GM19452 (cell line): ENCODE measurements around the gene GSE1.

Experiments used
- ATAC-seq: cut with Tn5 transposase; IDR thresholded peaks from one replicate; pipeline ENCODE4 v1.9.1; 2021; ENCODE audit not compliant: unreplicated experiment

The GSE1 gene

GRCh38 chr16:85674828-85675227 lies 61.7 kb downstream of the GSE1 start:
- no peak for ATAC-seq

DNA sequence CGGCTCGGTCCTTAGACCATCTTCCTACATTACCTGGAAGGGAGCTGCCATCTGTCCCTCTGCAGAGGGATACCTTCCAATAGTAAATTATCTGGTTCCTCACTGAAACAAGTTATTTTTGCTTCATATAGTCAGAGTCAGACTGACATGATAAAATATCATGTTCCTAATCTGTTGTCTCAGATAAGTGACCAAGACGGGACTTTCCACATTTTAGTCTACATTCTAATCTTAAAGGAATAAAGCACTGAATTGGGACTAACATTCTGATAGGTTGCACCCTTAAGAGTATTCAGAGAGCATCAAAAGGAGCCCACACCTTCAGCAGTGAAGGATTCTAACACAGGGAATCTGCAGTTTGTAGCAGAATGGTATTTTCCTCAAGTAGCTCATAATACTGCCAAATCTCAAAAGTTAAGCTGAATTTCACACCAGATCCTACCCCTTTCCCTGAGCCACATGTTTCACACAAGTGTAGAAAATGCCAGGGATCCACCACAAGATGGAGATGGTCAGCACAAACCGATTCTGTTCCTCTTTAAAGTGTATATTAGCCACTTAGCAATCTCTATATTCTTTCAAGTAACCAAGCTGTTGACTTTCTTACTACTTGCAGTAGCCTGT lies 62.2 kb downstream of the GSE1 start:
- no peak for ATAC-seq

GRCh38 chr16:85676466-85676865 lies 63.3 kb downstream of the GSE1 start:
- no peak for ATAC-seq

DNA sequence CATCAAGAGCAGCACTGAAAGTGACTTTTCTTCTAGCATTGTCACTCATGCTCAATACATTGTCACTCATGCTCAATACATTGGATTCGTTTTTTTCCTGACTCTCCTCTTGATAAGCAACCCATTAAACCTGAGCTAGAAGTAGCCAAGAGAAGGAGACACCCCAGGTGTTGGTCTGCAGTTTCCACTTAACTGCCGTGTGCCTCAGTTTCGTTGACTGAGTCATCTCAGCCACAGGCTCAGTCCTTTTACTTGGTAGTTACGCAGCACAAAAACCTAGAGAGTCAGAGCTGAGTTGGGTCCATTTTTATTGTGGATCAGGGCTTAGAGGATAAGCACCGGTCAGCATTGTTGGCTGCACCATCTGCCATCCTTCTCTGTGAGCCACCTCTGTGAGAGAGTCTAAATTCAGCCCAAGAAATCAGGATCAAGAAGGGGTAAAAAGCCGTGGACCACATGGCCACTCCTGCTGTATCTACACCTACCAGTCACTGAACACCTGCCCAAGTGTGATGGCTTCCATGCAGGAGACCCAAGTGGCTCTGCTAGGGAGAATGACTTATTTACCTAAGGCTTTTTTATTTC lies 64.4 kb downstream of the GSE1 start:
- ATAC-seq, result no peak

DNA sequence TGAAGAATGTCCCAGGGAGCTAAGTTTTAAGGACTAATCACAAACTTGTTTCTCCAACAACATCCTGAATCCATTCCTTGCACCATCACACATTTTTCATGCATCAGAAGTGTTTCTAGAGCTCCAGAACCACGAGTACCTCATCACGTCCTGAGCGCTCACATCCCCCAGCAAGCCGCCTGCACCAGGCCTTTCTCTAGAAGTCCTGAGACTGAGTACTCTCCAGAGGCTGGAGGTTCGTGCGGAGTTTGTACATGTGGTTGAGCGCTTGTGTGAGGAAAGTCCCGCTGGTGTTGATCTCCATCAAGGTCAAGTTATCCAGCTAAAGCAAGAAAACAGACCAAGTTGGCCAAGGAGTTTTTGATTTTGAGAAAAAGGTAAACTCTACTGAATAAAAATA lies 64.9 kb downstream of the GSE1 start:
- ATAC-seq, result no peak

- ATAC-seq, result no peak
Measured at GRCh38 chr16:85678821-85679220, 65.7 kb downstream of the GSE1 start.

- ATAC-seq, result no peak
Measured at GRCh38 chr16:85679870-85680269, 66.7 kb downstream of the GSE1 start.

DNA sequence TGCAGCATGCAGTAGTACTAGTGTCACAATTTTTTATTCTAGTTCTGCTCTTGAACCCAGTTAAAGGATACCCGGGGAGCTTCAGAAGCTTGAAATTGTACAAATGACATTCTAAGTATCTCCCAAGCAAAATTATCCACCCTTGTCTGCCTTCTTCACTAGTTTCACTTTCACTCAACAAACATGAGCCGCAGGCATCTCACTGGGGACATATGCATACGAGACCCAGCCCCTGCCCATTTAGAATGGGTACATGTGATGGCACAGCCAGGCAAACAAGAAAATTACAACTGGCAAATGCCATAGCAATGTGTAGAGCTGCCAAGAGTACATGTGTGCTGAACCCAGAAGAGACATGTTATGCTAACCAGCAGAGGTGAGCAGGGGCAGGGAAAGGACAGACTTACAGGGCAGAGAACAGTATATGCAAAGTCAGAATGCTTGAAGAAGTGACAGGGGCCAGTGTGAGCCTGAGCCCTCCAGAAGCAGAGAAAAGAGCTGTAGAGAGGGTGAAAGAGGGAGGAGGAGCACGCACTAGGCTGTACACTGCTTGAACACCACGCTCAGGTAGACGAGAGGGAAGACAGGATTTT lies 67.3 kb downstream of the GSE1 start:
- ATAC-seq, result no peak

GRCh38 chr16:85681255-85681654 lies 68.1 kb downstream of the GSE1 start:
- no peak for ATAC-seq

DNA sequence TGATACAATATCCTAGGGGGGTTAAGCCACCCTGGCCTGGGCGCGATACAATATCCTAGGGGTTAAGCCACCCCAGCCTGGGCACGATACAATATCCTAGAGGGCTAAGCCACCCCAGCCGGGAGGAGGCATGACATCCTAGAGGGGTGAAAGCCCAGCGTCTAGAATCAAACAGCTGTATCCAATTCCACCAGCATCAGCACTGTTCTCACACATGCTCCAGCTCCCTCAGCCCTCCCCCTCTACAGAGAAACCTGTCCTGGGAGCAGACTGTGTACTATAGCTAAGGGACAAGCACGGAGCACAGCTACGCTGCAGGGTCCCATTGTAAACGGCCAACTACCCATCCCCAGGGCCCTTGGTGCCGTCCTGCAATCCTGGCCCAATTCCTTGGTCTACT lies 69.4 kb downstream of the GSE1 start:
- ATAC-seq, result no peak

GRCh38 chr16:85683363-85683762 lies 70.2 kb downstream of the GSE1 start:
- no peak for ATAC-seq

- ATAC-seq, result no peak
Measured at GRCh38 chr16:85685251-85685650, 72.1 kb downstream of the GSE1 start.

- no peak for ATAC-seq
Measured at GRCh38 chr16:85686912-85687591, 73.9 kb downstream of the GSE1 start.

DNA sequence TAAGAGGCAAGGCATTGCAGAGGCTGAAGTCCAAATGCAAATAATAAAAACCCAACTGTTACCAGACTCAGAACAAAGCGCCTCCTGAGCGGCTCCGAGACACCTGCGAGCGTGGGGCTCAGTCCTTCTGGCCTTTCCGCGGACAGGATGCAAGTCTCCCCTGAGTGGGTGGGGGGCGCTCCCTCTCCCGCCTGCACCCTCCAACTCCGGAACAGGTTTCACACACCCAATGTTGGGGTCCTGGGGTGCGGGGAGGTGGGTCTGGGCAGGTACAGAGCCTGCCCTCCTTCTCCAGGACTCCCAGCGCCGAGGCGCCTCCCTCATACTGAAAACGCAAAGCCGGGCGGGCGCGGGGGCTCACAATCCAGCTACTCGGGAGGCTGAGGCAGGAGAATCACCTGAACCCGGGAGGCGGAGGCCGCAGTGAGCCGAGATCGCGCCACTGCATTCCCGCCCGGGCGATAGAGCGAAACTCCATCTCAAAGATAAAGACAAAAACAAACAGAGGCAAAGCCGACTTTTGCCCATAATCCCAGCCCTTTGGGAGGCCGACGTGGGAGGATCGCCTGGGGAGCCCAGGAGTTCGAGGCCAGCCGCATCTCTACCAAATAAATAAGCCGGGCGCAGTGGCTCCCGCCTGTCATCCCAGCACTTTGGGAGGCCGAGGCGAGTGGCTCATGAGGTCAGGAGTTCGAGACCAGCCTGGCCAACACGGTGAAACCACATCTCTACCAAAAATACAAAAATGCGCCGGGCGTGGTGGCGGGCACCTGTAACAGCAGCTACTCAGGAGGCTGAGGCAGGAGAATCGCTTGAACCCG lies 74.7 kb downstream of the GSE1 start:
- no peak for ATAC-seq

DNA sequence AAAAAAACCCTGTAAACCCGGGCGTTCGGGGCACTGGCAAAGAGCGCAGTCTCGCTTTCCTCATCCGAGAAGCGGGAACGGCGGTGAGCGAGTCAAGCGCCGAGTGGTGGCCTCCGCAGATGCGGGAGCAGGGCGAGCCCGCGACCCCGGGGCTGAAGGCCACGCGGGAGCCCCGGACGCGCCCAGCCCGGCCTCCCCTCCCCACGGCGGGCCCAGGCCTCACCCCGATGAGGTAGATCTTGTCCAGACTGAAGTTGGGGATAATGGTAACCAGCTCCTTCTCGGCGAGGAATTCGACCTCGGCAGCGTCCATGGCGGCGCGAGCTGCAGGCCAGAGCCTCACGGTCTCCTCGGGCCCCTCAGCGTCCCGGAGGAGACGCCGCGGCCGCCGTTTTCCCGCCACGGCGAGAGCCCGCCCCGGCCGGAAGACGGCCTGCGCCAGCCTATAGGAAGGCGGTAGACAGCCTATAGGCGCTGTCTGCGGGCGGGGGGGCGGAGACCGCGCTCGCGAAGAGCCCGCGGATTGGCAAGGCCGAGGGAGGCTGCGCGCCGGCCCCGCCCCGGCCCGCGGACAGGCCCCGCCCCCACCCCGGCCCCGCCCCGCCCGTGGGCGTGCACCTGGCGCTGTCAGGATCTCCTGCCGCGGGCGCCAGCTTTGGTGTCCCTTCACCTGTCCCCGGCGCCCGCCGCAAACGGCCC lies 75.6 kb downstream of the GSE1 start, which contains the start of gene GINS2:
TSS of gene GINS2 (minus strand) at position 369 of the 699 bp plus-strand sequence. CDS start at position 313, 56 bp downstream.
- ATAC-seq, result peak; percentile 97

- no peak for ATAC-seq
Measured at GRCh38 chr16:85689285-85689949, 76.3 kb downstream of the GSE1 start.

- ATAC-seq, result no peak
Measured at GRCh38 chr16:85689950-85690320, 76.8 kb downstream of the GSE1 start.

- no peak for ATAC-seq
Measured at GRCh38 chr16:85690469-85691064, 77.4 kb downstream of the GSE1 start.

- ATAC-seq, result no peak
Measured at GRCh38 chr16:85695196-85696128, 82.3 kb downstream of the GSE1 start.
